ENCODE results near the gene TSHZ2.

TSHZ2 gene

GRCh38 chr20:52924411-52925271 is 47.5 kb upstream of the TSHZ2 start:
- Histone ChIP-seq H3K27me3 (ENCODE audit: control insufficient read depth in 1 of 2, insufficient read depth in 1 of 2, low read length in 2 of 2) (no peaks in the 10 kb centered on the region), H2BK12ac (ENCODE audit: low read length in 2 of 2) (peak overlapping the region; percentile 31 to 50), H3K4me3 (ENCODE audit: insufficient read depth in 1 of 2, low read depth in 1 of 2, low read length in 2 of 2) (no peak overlapping the region), H3K79me1 (replicated peaks; ENCODE audit: low read length, poor library complexity, severe bottlenecking) (no peaks in the 10 kb centered on the region), H3K27ac (ENCODE audit: low read length, poor library complexity, severe bottlenecking) (no peak overlapping the region), H4K8ac (ENCODE audit: low read length) (no peak overlapping the region), H2BK15ac (ENCODE audit: low read depth, poor library complexity, severe bottlenecking) (no peak overlapping the region), H3K4ac (ENCODE audit: low read depth in 1 of 2, low read length in 2 of 2) (peak overlapping the region; percentile 17 to 39), H2BK120ac (ENCODE audit: low read depth, low read length) (no peak overlapping the region), H2BK5ac (ENCODE audit: low read depth, low read length, poor library complexity, severe bottlenecking) (no peak overlapping the region), H3K23ac (ENCODE audit: low read length in 2 of 2) (no peak overlapping the region), H3K4me2 (ENCODE audit: low read length, poor library complexity, severe bottlenecking) (no peak overlapping the region), H4K91ac (ENCODE audit: low read length) (no peak overlapping the region), H3K18ac (ENCODE audit: low read depth in 1 of 2, low read length in 2 of 2) (peak overlapping the region in 1 of 2 experiments; percentile 50), H3K4me1 (ENCODE audit: control insufficient read depth, insufficient read depth, low read depth, low read length) (no peaks in the 10 kb centered on the region), H3K14ac (ENCODE audit: low read length in 2 of 2) (no peak overlapping the region), H2AFZ (ENCODE audit: low read depth, low read length) (no peak overlapping the region), H3K9ac (ENCODE audit: low read length) (no peak overlapping the region), H3K9me3 (ENCODE audit: control insufficient read depth, low read length) (no peaks in the 10 kb centered on the region), H2AK5ac (ENCODE audit: low read length, severe bottlenecking) (no peak overlapping the region), H3K36me3 (ENCODE audit: control insufficient read depth in 1 of 2, insufficient read depth in 2 of 2, low read depth in 1 of 2, low read length in 2 of 2) (no peaks in the 10 kb centered on the region)
- peak; percentile 24 for DNase-seq
- 87% methylated on average over 6 of the region's 9 CpGs for WGBS

- Histone ChIP-seq H2BK12ac (ENCODE audit: low read length in 2 of 2) (no peak overlapping the region), H3K9me3 (ENCODE audit: control insufficient read depth, low read length) (no peaks in the 10 kb centered on the region), H3K27ac (ENCODE audit: low read length, poor library complexity, severe bottlenecking) (no peak overlapping the region), H3K4me1 (ENCODE audit: control insufficient read depth, insufficient read depth, low read depth, low read length) (no peaks in the 10 kb centered on the region), H3K79me1 (replicated peaks; ENCODE audit: low read length, poor library complexity, severe bottlenecking) (no peaks in the 10 kb centered on the region), H3K4me3 (ENCODE audit: insufficient read depth in 1 of 2, low read depth in 1 of 2, low read length in 2 of 2) (no peak overlapping the region), H3K14ac (ENCODE audit: low read length in 2 of 2) (no peak overlapping the region), H2BK5ac (ENCODE audit: low read depth, low read length, poor library complexity, severe bottlenecking) (no peak overlapping the region), H3K36me3 (ENCODE audit: control insufficient read depth in 1 of 2, insufficient read depth in 2 of 2, low read depth in 1 of 2, low read length in 2 of 2) (no peaks in the 10 kb centered on the region), H3K4ac (ENCODE audit: low read depth in 1 of 2, low read length in 2 of 2) (no peak overlapping the region), H3K4me2 (ENCODE audit: low read length, poor library complexity, severe bottlenecking) (no peak overlapping the region), H2BK15ac (ENCODE audit: low read depth, poor library complexity, severe bottlenecking) (no peak overlapping the region), H3K27me3 (ENCODE audit: control insufficient read depth in 1 of 2, insufficient read depth in 1 of 2, low read length in 2 of 2) (no peaks in the 10 kb centered on the region), H4K91ac (ENCODE audit: low read length) (no peak overlapping the region), H2BK120ac (ENCODE audit: low read depth, low read length) (no peak overlapping the region), H2AK5ac (ENCODE audit: low read length, severe bottlenecking) (no peak overlapping the region), H2AFZ (ENCODE audit: low read depth, low read length) (no peak overlapping the region), H3K23ac (ENCODE audit: low read length in 2 of 2) (no peak overlapping the region), H3K9ac (ENCODE audit: low read length) (no peak overlapping the region), H3K18ac (ENCODE audit: low read depth in 1 of 2, low read length in 2 of 2) (no peak overlapping the region), H4K8ac (ENCODE audit: low read length) (no peak overlapping the region)
- WGBS, result no CpG with 5 or more reads among the region's 1 CpG
- DNase-seq, result no peak
Measured at GRCh38 chr20:52926505-52926904, 45.7 kb upstream of the TSHZ2 start.

- Histone ChIP-seq H2BK15ac (ENCODE audit: low read depth, poor library complexity, severe bottlenecking) (no peak overlapping the region), H3K27ac (ENCODE audit: low read length, poor library complexity, severe bottlenecking) (no peak overlapping the region), H3K14ac (ENCODE audit: low read length in 2 of 2) (no peak overlapping the region), H2BK5ac (ENCODE audit: low read depth, low read length, poor library complexity, severe bottlenecking) (no peak overlapping the region), H3K4me2 (ENCODE audit: low read length, poor library complexity, severe bottlenecking) (no peak overlapping the region), H2BK120ac (ENCODE audit: low read depth, low read length) (no peak overlapping the region), H3K9me3 (ENCODE audit: control insufficient read depth, low read length) (no peaks in the 10 kb centered on the region), H2AK5ac (ENCODE audit: low read length, severe bottlenecking) (no peak overlapping the region), H3K18ac (ENCODE audit: low read depth in 1 of 2, low read length in 2 of 2) (no peak overlapping the region), H2BK12ac (ENCODE audit: low read length in 2 of 2) (no peak overlapping the region), H3K23ac (ENCODE audit: low read length in 2 of 2) (no peak overlapping the region), H4K91ac (ENCODE audit: low read length) (no peak overlapping the region), H3K4ac (ENCODE audit: low read depth in 1 of 2, low read length in 2 of 2) (no peak overlapping the region), H3K9ac (ENCODE audit: low read length) (no peak overlapping the region), H4K8ac (ENCODE audit: low read length) (no peak overlapping the region), H3K4me3 (ENCODE audit: insufficient read depth in 1 of 2, low read depth in 1 of 2, low read length in 2 of 2) (no peak overlapping the region), H3K79me1 (replicated peaks; ENCODE audit: low read length, poor library complexity, severe bottlenecking) (no peaks in the 10 kb centered on the region), H3K4me1 (ENCODE audit: control insufficient read depth, insufficient read depth, low read depth, low read length) (no peaks in the 10 kb centered on the region), H2AFZ (ENCODE audit: low read depth, low read length) (no peak overlapping the region), H3K27me3 (ENCODE audit: control insufficient read depth in 1 of 2, insufficient read depth in 1 of 2, low read length in 2 of 2) (no peaks in the 10 kb centered on the region), H3K36me3 (ENCODE audit: control insufficient read depth in 1 of 2, insufficient read depth in 2 of 2, low read depth in 1 of 2, low read length in 2 of 2) (no peaks in the 10 kb centered on the region)
- 56% methylated on average over 1 of the region's 1 CpG for WGBS
- DNase-seq, result no peak
Measured at GRCh38 chr20:52933867-52934266, 38.3 kb upstream of the TSHZ2 start.

- no peak overlapping the region for H2AK5ac ChIP-seq (ENCODE audit: low read length, severe bottlenecking)
- no peak overlapping the region for H4K8ac ChIP-seq (ENCODE audit: low read length)
- H2AFZ ChIP-seq (ENCODE audit: low read depth, low read length), result no peak overlapping the region
- no peak overlapping the region for H2BK15ac ChIP-seq (ENCODE audit: low read depth, poor library complexity, severe bottlenecking)
- H2BK5ac ChIP-seq (ENCODE audit: low read depth, low read length, poor library complexity, severe bottlenecking), result no peak overlapping the region
- H3K4me3 ChIP-seq (ENCODE audit: insufficient read depth in 1 of 2, low read depth in 1 of 2, low read length in 2 of 2), result no peak overlapping the region
- no peak overlapping the region for H3K27ac ChIP-seq (ENCODE audit: low read length, poor library complexity, severe bottlenecking)
- H3K4me1 ChIP-seq (ENCODE audit: control insufficient read depth, insufficient read depth, low read depth, low read length), result no peaks in the 10 kb centered on the region
- H2BK120ac ChIP-seq (ENCODE audit: low read depth, low read length), result no peak overlapping the region
- no peak overlapping the region for H3K4me2 ChIP-seq (ENCODE audit: low read length, poor library complexity, severe bottlenecking)
- no peak for DNase-seq
- no peaks in the 10 kb centered on the region for H3K79me1 ChIP-seq (replicated peaks; ENCODE audit: low read length, poor library complexity, severe bottlenecking)
- H2BK12ac ChIP-seq (ENCODE audit: low read length in 2 of 2), result no peak overlapping the region
- no peak overlapping the region for H4K91ac ChIP-seq (ENCODE audit: low read length)
- no peak overlapping the region for H3K9ac ChIP-seq (ENCODE audit: low read length)
- 84% methylated on average over 15 of the region's 16 CpGs for WGBS
- no peaks in the 10 kb centered on the region for H3K36me3 ChIP-seq (ENCODE audit: control insufficient read depth in 1 of 2, insufficient read depth in 2 of 2, low read depth in 1 of 2, low read length in 2 of 2)
- no peaks in the 10 kb centered on the region for H3K9me3 ChIP-seq (ENCODE audit: control insufficient read depth, low read length)
- no peak overlapping the region for H3K18ac ChIP-seq (ENCODE audit: low read depth in 1 of 2, low read length in 2 of 2)
- no peak overlapping the region for H3K23ac ChIP-seq (ENCODE audit: low read length in 2 of 2)
- no peak overlapping the region for H3K4ac ChIP-seq (ENCODE audit: low read depth in 1 of 2, low read length in 2 of 2)
- H3K14ac ChIP-seq (ENCODE audit: low read length in 2 of 2), result no peak overlapping the region
- no peaks in the 10 kb centered on the region for H3K27me3 ChIP-seq (ENCODE audit: control insufficient read depth in 1 of 2, insufficient read depth in 1 of 2, low read length in 2 of 2)
Measured at GRCh38 chr20:52936351-52937340, 35.5 kb upstream of the TSHZ2 start.

Data from mesenchymal stem cell (in vitro differentiated cells and primary cell).